ENCODE data around the gene CTDP1.

Gene CTDP1, protein sequence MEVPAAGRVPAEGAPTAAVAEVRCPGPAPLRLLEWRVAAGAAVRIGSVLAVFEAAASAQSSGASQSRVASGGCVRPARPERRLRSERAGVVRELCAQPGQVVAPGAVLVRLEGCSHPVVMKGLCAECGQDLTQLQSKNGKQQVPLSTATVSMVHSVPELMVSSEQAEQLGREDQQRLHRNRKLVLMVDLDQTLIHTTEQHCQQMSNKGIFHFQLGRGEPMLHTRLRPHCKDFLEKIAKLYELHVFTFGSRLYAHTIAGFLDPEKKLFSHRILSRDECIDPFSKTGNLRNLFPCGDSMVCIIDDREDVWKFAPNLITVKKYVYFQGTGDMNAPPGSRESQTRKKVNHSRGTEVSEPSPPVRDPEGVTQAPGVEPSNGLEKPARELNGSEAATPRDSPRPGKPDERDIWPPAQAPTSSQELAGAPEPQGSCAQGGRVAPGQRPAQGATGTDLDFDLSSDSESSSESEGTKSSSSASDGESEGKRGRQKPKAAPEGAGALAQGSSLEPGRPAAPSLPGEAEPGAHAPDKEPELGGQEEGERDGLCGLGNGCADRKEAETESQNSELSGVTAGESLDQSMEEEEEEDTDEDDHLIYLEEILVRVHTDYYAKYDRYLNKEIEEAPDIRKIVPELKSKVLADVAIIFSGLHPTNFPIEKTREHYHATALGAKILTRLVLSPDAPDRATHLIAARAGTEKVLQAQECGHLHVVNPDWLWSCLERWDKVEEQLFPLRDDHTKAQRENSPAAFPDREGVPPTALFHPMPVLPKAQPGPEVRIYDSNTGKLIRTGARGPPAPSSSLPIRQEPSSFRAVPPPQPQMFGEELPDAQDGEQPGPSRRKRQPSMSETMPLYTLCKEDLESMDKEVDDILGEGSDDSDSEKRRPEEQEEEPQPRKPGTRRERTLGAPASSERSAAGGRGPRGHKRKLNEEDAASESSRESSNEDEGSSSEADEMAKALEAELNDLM

DNA sequence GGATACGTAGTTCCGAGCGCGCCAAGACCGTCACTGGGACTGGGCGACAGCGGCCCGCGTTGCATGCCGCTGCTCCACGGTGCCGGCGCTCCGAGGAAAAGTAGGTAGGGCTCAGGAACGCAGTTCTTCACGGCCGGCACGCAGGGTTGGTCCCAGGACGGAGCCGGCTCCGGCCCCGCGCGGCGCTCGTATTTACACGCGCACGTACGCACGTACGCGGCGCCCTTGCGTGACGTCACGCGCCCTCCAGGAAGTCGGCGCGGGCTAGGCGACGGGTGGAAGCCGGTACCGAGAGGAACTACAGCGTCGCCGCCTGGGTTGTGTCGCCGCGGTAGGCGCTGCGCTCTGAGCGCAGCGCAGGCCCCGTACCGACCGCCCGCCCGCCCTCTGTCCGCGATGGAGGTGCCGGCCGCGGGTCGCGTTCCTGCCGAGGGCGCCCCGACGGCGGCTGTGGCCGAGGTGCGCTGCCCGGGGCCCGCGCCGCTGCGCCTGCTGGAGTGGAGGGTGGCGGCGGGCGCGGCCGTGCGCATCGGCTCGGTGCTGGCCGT, at the start of gene CTDP1:
Gene CTDP1 (plus strand): TSS at position 252 of the 548 bp plus-strand sequence. CDS start 145 bp downstream, at position 397.
- DNase-seq: peak; percentile 76 to 92

DNA sequence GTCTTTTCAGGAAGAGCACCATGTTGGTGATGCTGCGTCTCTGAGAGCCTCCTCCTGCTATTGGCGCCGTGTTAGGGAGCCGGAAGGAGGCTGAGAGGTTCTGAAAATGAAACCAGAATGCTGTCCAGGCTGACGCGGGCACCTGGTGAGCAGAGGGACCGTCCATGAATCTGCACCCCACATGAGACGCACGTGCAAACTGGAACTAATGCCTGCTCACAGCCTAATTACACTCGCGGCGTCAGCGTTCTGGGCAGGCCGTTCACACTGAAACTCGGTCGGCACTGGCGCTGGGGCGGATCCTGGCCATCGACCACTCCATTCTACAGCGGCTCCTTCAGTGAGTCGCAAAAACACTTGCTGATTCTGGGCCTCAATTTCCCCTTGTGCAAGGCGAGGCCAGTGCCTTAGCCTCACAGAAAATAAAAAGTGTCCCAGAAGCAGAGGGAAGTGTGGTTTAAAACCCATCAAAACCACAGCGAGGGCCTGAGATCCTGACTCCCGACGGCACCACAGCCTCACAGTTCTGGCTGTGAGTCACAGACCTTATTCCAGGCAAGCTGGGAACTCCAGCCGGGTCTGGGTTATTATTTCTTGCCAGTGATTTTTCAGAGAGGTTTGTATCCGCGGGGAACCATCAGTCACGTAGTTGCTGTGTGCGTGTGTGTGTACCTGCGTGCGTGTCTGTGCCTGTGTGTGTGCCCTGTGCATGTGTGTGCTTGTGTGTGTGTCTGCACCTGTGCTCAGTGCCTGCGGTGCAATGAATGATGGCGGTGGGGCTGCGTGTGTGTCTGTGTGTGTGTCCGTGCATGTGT, 49.1 kb upstream of the CTDP1 start:
- DNase-seq: no peak

DNA sequence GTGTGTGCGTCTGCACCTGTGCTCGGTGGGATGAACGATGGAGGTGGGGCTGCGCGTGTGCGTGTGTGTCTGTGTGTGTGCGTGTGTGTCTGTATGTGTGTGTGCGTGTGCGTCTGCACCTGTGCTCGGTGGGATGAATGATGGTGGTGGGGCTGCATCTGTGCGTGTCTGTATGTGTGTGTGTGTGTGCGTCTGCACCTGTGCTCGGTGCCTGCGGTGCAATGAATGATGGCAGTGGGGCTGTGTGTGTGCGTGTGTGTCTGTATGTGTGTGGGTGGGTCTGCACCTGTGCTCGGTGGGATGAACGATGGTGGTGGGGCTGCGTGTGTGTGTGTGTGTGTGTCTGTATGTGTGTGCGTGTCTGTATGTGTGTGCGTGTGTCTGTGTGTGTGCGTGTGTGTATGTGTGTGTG, 48.5 kb upstream of the CTDP1 start:
- no peak for DNase-seq

DNA sequence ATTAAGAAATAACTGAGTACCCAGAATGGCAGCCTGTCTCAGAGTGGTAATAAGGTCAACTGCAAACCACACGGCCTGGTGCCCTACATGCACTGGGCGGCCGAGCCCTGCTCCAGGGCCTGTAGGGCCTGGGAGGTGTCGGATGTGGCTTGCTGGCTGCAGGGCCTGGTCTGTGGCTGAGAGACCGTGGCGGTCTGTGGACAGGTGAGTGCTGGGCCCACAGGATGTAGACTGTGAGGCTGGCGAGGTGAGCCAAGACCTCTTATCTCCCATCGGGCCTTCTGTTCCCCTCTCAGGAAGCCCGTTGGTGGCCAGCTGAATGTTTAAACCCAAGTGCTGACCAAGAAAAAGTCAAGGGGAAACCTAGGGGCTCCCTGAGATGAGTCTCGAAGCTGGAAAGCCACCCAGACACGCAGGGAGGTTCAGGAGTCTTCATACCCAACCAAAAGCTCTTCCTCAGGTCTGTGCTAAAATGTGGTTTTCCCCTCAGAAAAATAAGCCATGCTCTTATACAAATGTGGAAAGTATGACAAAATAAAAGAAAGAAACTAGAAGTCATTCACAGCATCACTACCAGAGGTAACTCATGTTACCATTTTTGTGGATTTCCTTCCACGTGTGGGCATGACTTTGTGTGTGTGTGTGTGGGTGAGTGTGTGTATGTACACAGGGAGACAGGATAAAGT, 47.7 kb upstream of the CTDP1 start:
- no peak for DNase-seq

DNA sequence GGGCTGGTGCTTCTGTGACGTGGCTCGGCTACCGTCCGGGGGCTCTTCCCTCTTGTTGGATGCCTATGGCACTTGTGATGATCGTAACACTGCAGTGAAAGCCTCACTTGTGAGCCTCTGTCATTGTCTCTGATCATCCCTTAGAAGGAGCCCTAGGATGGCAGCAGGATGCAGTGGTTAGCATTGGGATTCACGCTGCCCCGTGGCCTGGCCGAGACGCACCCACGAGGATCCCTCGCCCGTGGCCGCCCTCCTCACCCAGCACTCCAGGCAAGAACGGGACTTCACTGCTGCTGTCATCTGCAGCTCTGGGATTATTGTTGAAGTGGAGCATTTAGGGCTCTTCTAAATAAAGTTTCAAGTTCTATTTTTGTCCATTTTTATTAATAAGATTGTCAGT, 46.8 kb upstream of the CTDP1 start:
- no peak for DNase-seq

DNA sequence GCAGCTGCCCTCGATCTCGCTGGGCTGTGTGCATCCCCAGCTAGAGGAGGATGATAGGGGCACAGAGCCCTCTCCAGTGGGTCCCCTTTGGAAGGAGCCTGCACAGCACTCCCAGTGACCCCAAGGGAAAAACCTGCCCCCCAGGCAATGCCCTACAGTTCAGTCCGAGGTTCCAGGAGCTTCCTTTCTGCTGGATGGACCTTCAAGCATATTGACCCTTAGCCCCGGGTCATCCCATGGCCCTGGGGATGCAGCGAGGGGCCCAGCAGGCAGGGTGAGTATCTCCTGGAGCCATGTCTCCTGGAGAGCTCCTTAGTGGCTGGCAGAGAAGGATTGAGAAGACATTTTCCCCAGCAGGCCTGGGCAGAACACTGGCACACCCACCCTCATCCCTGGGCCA, 45.4 kb upstream of the CTDP1 start:
- no peak for DNase-seq

DNA sequence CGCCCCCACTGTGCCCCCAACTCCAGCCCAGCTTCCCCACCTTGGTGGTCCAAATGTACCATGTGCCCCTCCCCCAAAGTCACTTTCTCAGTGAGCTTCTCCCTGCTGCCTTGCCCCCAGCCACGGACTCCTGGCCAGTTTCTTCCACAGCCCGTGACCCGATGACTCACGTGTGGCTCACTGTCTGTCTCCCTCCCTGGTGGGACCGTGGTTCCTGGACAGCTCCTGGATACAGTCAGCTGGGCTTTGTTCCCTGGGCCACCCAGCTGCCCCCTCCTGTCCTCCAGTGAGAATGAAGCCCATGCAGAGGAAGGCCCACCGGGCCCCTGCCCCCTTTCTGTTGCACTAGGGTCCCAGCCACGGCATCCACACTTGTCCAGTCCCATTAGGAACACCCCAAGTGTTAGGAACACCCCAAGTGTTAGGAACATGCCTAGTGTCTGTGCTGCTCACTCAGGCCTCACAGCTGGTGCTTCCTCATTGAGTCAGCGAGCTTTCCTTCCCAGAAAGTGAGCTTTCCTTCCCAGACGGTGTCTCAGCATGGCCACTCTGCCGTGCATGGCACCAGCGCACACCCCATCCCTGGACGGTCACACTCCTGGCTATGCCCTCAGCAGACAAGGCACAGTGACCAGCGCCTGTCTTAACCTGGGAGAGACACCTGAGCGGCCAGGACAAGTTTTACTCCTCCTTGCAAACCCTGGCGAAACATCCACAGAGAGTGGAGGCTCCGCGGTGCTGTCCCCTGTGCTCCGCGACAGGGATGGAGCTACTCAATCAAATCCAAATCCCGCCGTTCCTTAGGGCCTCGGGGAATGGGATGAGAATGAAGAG, 44.8 kb upstream of the CTDP1 start:
- no peak for DNase-seq

DNA sequence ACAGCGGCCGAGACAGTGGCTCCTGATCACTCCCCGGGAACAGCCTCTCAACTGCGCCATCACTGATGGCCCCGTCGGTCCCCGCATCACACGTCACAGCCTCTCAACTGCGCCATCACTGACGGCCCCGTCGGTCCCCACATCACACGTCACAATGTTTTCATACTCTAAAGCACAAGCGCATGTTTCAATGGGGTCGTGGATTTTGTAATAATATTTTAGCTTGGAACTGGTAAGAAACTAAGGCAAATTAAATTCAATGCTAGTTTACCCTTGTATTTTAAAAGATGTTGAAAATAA, 44.2 kb upstream of the CTDP1 start:
- DNase-seq: no peak

DNA sequence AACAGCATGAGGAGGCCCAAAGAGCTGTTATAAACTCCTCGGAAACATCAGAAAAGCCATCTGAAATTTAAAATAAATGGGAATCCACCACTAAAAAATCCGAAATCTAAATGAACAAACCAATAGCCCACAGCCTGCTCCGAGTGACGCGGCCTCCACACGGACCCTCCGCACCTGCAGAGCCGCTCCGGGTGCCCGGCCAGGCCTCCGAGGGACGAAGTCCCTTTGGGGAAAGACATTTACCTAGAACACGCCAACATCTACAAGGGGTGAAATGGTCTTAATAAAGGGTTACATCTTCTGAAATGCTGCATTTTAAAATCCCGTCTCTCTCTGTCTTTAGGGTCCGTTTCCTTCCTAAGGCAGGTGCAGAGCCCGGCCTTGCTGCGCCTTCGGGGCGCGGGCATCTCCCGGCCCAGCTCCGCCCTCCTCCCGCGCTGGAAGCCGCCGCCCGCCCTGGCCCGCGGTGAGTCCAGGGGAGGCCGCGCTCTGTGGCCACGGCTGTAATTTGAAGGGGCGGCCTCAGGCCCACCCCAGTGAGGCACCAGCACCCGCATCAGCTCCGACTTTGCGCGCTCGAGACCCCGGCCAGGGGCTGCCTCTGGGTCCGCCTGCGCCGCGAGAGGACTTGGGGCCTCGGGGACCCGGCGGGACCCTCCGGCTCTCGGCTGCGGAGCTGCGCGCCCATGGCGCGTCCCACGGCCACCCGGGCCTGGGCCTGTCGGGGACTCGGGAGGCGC, 42.3 kb upstream of the CTDP1 start:
- DNase-seq: no peak

DNA sequence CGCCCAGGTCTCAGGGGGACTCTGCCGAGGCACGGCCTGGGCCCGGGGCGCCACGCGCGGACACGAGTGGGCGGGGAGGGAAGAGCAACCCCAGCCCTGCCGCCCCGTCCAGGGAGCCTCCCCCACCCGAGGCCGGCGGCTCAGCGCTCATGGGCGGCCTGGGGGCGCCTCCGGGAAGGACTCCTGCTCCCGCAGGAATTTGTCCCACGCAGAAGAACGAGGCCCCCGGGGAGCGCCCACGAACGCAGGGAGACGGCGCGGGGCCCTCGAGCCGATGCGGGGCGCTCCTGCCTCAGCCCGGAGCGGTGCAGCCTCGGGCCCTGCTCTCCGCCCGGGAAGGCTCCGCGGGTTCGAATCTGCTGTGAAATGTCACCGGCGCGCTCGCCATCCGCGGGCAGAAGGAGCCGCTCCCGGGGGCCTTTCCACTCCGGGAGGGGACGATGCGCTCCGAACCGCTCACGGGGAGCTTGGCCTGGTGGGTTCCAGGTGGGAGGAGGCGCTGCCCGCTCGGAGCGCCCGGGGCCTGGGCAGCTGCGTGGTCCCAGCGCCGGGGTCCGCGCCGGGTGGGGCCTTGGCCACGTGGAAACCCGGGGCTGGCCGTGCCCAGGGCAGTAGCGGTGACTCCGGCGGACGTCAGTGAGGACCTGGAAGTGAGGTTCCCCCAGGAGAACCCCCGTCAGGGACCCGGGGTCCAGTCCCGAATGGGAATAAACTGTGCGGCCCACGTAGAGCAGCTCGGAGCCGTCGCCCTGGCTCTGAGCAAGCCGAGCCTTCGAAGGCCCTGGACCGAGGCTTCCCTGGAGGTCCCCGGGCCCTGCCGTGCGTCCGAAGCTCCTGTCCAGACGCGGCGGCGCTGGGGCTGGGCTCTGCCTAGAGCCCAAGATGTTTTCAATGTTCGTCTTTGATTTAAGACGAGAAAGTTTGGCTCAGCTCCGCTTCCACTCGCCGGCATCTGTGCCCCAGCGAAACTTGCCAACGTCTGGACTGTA, 41.4 kb upstream of the CTDP1 start:
- DNase-seq: no peak

DNA sequence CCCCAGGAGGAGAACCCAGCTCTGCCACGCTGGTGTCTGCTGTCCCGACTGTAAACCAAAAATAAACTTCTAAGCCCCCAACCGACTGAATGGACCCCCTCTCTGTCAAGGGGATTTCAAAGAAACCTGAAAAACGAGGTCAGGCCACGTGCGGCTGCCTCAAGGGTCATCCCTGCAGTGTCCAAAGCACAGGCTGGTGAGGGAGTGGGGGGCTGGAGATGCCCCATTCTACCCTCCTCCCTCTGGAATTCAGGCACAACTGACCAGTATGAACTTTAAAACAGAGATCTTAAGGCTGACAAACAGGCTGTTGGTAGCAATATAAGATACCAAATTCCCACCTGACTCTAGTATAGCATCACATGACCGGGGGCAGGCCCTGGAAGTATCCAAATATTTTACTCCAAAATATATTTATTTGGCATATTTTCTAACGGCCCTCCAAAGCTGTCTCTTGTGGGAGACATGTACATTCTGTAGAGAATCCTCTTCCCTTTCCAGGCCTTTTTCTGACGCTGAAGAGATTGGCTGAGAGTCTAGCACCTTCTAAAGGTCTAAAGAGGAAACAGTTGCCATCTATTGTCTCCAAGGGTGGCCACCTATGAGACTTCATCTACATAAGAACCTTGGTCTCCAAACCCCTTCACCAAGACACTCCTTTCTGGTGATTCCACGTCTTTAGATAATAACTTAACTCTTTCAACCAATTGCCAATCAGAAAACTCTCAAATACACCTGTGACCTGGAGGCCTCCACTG, 40.4 kb upstream of the CTDP1 start:
- no peak for DNase-seq

DNA sequence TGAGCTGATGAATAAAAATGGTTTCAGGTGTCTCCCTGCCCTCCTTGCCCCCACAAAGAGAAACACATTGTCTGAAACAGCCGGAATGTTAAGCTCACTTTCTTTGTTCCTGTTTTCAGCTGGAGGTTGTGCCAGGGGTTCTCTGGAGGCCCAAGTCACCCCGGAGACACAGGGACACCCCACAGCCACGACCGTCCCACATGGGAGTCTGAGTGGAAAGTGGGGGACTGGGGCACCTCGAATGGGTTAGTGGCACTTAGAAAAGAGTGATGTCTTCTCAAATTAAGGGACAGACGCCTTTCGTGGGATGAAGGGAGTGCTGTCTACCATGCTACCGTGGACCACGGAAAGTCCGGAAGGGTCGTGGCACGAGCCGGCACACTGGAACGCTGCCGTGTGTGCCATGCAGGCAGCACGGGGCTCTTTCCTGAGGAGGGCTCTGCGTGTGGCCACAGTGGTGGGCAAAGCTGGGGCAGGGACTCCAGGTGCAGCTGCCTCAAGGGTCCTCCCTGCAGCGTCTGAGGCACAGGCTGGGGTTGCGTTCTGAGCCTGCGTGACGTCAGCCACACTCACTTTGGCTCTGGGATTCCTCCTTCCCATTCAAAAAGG, 39.4 kb upstream of the CTDP1 start:
- DNase-seq: no peak

DNA sequence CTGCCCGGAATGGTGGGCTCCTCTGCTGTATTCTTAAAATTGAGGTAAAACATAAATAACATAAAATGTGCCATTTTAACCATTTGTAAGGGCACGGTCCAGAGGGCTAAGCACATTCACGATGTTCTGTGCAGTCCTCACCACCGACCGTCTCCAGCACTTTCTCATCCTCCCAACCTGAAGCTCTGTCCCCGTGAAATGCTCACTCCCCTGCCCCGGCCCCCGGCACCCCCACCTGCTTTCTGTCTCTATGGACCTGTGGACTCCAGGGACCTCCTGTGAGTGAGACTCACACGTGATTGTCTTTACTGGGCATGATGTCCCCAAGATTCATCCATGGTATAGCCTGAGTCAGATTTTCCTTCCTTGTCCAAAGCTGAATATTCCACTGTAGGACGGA, 38.7 kb upstream of the CTDP1 start:
- no peak for DNase-seq

DNA sequence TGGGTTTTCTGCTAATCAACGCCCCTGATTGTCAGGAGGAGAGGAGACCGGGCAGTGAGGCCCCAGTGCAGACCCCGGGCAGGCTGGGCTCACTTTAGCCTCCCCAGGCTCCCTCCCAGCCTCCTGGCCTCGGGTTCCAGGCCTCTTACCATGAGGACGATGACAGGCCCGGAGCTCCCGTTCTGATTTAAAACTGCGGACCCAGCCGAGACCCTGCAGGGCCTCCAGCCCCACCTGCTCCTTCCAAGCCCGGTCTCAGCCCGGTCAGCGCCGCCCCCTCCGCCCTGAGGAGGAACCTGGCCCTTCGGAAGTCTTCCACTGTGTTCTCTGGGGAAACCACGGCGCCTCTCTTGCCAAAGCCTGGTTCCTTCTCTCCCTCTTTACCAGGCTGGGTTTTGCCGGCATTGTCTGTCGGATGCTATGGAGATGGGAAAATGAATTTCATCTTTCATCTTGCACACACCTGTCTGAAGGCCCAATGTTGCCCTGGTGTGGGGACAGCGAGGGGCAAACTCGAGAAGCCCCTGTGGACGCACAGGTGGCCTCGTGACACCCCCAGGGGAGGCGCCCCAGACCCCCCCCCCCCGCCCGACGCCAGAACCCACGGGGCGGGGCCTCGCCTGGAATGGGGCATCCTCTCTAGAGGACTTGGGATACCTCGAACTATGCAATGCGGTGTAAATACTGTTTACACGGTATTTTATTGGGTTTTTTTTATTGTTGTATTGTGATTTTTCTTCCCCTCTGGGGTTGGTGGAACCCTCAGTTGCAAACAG, 37.7 kb upstream of the CTDP1 start:
- DNase-seq: no peak

DNA sequence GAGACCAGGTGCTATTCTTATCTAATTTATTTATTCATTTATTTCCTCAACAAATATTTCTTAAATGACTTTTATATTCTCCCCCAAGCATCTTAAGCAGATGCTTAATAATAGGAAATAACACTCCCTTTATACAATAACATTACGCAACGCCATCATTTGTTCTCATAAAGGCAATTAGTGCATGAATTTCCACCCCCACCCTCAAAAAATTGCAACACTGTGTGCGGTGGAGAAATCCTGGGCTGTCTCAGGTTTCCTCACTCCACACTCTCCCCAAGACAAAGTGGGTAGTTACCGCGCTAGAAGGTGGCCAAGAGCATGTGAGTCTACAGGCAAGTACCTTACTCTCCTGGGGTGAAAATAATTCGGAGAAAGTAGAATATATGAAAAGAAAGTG, 37.0 kb upstream of the CTDP1 start:
- DNase-seq: no peak

DNA sequence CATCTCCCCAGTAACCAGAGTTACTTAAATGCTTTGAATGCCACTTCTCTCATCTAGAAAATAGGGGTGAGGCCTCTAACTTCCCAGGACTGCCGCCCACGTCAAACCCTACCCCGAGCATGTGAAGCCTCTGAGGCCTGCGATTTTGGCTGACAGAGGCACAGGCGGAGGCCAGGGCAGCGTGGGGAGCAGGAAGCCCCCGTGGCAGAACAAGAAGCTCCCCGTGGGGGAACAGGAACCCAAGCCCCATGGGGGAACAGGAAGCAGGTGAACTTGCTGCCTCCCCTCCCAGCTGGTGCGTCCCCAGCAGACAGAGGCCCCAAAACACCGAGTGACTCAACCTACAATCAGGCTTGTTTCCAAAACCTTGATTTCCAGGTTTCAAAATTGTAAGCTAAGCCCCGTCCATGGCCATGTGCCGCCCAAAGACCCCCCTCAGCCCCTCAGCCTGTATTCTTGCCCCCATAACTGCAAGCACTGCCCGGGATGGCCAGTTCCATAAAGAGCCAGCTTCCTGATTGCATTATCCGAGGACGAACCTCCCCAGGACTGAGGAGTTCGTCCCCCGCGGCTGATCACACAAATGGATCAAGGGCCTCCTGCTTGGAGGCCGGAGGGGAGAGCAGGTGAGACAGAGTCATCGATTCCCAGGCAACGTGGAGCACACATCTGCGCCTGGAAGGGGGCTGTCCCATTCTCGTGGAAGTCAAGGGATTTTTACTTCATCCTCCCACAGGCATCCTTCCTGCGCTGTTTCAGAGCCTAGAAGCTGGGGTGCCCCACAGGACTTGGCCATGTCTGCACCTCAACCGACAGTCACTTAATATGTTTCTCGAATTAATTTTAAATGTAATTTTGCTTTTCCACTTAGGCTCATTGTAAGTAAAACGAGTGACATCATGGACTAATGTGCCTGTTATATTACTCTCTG, 36.3 kb upstream of the CTDP1 start:
- DNase-seq: no peak

All from SHP77 (cell line).